Naive thymus-derived CD8-positive, alpha-beta T cell (primary cell): Measurements from ENCODE around the gene LENG9. TPM values are rescaled to one million over a fixed set of nuclear protein-coding genes. Genes with fewer than 3 reads are reported as not detected.

ENCODE experiments used
- ATAC-seq, 2 donors: fragments of 150-1000 bp; cut with Tn5 transposase in 1 of 2; sonication (Bioruptor Pico), chemical (Tn5 transposase) in 1 of 2; 1 replicate in 1 of 2; 2 replicates in 1 of 2; pipeline ENCODE4 v1.10.0; 2021; ENCODE audit warnings: mild to moderate bottlenecking in 2 of 2, moderate library complexity in 2 of 2
- POLR2A ChIA-PET: fragments of 350-600 bp; sonication (Branson Sonifier 250); formaldehyde crosslinking; loops from one replicate; lab custom pipeline; 2021; ENCODE audit warnings: antibody characterized with exemption; lab: Charles Lee
- DNase-seq, 10 donors: peaks; one replicate each; pipeline versions ENCODE4 v3.0.0 to v3.0.0-alpha.2; 2020 to 2022
- H3K27ac Mint-ChIP-seq, 10 donors: one replicate each; pipeline ENCODE4 v1.8.0; 2020 to 2022; ENCODE audit warnings: mild to moderate bottlenecking in 10 of 10, mixed read lengths in 10 of 10, moderate library complexity in 4 of 10, inconsistent platforms in 1 of 10
- H3K27me3 Mint-ChIP-seq, 5 donors: one replicate each; pipeline ENCODE4 v1.8.0; 2021 to 2022; ENCODE audit warnings: mixed read lengths in 5 of 5
- H3K36me3 Mint-ChIP-seq, 3 donors: one replicate each; pipeline ENCODE4 v1.8.0; 2020 to 2022; ENCODE audit warnings: mixed read lengths in 3 of 3, mild to moderate bottlenecking in 2 of 3, inconsistent platforms in 1 of 3
- H3K4me1 Mint-ChIP-seq, 4 donors: one replicate each; pipeline ENCODE4 v1.8.0; 2021 to 2022; ENCODE audit warnings: mixed read lengths in 4 of 4
- H3K4me3 Mint-ChIP-seq, 10 donors: one replicate each; pipeline ENCODE4 v1.8.0; 2020 to 2022; ENCODE audit warnings: mild to moderate bottlenecking in 10 of 10, mixed read lengths in 10 of 10, moderate library complexity in 6 of 10, inconsistent platforms in 1 of 10
- H3K9me3 Mint-ChIP-seq, 9 donors: one replicate each; pipeline ENCODE4 v1.8.0; 2020 to 2022; ENCODE audit warnings: mixed read lengths in 9 of 9, mild to moderate bottlenecking in 3 of 9, inconsistent platforms in 1 of 9, moderate library complexity in 1 of 9
- polyA plus RNA-seq, 3 donors: library from polyadenylated mRNA; unstranded; fragments of 300-500 nt; fragmentation: Illumina TruSeq; gene quantifications; one replicate each; pipeline ENCODE4 v1.2.3, GENCODE V29; 2021
- total RNA-seq, 8 experiments: library from RNA in 2 of 8; stranded (reverse) in 2 of 8; gene quantifications; one replicate each; pipeline ENCODE4 v1.2.3 and lab custom pipeline; 2021 to 2026

LENG9 gene
- total and polyA plus RNA-seq, 5 experiments from 2014 or later = 0.22 to 5.8 (median 2.8) TPM; not detected in 1

GRCh38 chr19:54432144-54432738 is 31.3 kb downstream of the LENG9 start:
- H3K4me3 Mint-ChIP-seq = no peak overlapping the region
- POLR2A ChIA-PET = interaction anchor here (1.1 to 1.9 kb wide), 2 partner anchors 16 kb away, joined by 3 to 5 read pairs; partner anchors contain the start of gene LENG8
- H3K27ac Mint-ChIP-seq = peak overlapping the region in 2 of 10 donors; percentile 32 to 49
- DNase-seq = no peak
- peaks cover 0 to 3% (median 0%) of the 10 kb centered on the region in 3 donors for H3K36me3 Mint-ChIP-seq
- no peak for ATAC-seq
- no peaks in the 10 kb centered on the region for H3K9me3 Mint-ChIP-seq
- peaks cover 16 to 47% (median 28%) of the 10 kb centered on the region in 4 donors for H3K4me1 Mint-ChIP-seq
- H3K27me3 Mint-ChIP-seq = peaks cover 3 to 11% (median 8%) of the 10 kb centered on the region in 5 donors

- no peaks in the 10 kb centered on the region for H3K9me3 Mint-ChIP-seq
- H3K27ac Mint-ChIP-seq = peak overlapping the region in 2 of 10 donors; percentile 63 to 72
- H3K4me3 Mint-ChIP-seq = peak overlapping the region in 6 of 10 donors; percentile 32 to 68 (median 53)
- no peak for ATAC-seq
- peaks cover 6 to 16% (median 11%) of the 10 kb centered on the region in 5 donors for H3K27me3 Mint-ChIP-seq
- no peak for DNase-seq
- peaks cover 16 to 41% (median 27%) of the 10 kb centered on the region in 4 donors for H3K4me1 Mint-ChIP-seq
- POLR2A ChIA-PET = interaction anchor here (1.9 kb wide), 1 partner anchor 17 kb away, joined by 5 read pairs; the partner anchor contains the start of gene LENG8
- no peaks in the 10 kb centered on the region for H3K36me3 Mint-ChIP-seq
Observed at GRCh38 chr19:54431255-54431838, 32.2 kb downstream of the LENG9 start.

DNA sequence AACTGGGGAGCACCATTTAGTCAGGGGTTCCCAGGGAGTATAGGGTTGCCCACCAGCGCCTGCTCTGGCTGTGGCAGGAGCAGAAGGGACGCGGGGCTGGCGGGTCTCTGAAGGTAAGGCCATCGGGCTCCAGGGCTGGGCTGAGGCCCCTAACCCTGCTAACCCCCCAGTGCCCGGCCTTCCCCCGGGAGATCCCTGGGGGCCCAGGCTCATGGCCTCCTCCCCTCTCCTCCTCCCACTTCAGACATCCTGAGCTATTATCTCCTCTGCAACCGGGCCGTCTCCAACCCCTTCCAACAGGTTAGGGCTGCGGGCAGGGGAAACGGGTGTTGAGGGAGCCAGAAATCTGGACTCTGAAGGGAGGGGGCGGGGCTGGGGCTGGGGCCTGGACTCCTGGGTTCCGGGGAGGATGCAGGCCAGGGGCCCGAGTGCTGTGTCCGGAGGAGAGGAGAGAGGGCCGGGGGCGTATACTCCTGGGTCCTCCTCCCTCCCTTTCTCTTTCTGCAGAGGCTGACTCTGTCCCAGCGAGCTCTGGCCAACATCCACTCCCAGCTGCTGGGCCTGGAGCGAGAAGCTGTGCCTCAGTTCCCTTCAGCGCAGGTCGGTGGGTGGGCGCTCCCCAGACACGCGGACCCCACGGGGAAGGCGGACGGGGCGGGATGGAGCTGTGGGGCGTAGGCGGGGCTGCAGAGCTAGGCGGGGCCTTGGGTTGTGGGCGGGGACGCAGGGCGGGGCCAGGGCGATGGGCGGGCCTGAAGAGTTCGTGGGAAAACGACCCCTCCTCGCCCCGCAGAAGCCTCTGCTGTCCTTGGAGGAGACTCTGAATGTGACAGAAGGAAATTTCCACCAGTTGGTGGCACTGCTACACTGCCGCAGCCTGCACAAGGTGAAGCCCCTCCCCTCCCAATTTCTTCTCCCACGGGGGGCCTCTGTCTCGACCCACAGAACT is 33.0 kb downstream of the LENG9 start:
- Mint-ChIP-seq H3K27ac (peak overlapping the region in 3 of 10 donors; percentile 38 to 72 (median 63)), H3K36me3 (no peaks in the 10 kb centered on the region), H3K4me1 (peaks cover 16 to 39% (median 26%) of the 10 kb centered on the region in 4 donors), H3K27me3 (peaks cover 8 to 24% (median 13%) of the 10 kb centered on the region in 5 donors), H3K9me3 (no peaks in the 10 kb centered on the region), H3K4me3 (peak overlapping the region in 9 of 10 donors; percentile 32 to 68 (median 55))
- POLR2A ChIA-PET = interaction anchor here (0.5 to 1.9 kb wide), 2 partner anchors 18 to 627 kb away, joined by 3 to 5 read pairs; partner anchors contain the start of gene LENG8
- DNase-seq = peak in 8 of 10 donors; percentile 31 to 61 (median 42)
- ATAC-seq = peak; percentile 82 to 86

DNA sequence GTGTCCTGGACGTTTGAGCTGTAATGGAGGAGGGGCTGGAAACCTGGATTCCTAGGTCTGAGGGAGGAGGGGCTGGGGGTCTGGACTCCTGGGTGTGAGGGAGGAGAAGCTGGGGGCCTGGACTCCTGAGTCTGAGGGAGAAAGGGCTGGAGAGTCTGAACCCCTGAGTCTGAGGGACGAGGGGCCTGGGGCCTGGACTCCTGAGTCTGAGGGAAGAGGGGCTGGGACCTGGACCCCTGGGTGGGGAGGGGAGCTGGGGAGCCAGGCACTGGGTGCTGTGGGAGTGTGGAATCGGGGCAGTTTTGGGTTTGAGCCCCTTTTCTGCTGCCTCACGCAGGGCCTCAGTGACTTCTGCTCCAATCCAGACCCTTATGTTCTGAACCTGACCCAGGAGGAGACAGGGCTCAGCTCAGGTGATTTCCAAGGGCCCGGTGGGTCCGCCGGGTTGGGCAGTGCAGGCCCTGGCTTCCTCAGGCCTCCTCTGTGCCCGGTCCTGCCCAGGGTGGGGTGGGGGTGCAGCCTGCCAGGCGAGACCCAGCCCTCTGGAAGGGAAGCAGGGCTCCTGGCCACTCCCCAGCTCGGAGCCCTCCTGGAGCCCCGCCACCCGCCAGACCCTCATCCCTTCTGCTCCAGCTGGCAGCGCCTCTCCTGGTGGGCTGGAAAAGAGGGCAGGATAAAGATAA is 33.9 kb downstream of the LENG9 start:
- Mint-ChIP-seq H3K36me3 (no peaks in the 10 kb centered on the region), H3K27me3 (peaks cover 13 to 33% (median 18%) of the 10 kb centered on the region in 5 donors), H3K27ac (peak overlapping the region in 1 of 10 donors; percentile 49), H3K4me3 (peak overlapping the region in 4 of 10 donors; percentile 4 to 67 (median 32)), H3K4me1 (peaks cover 11 to 33% (median 20%) of the 10 kb centered on the region in 4 donors), H3K9me3 (no peaks in the 10 kb centered on the region)
- no peak for DNase-seq
- ATAC-seq = no peak
- POLR2A ChIA-PET = interaction anchor here (0.5 to 1.2 kb wide), 3 partner anchors 9 to 628 kb away, joined by 3 to 5 read pairs (median 3); partner anchors contain the start of gene LENG8

- POLR2A ChIA-PET = interaction anchor here (1.1 to 1.2 kb wide), 2 partner anchors 10 to 20 kb away, joined by 3 to 5 read pairs; partner anchors contain the start of gene LENG8
- Mint-ChIP-seq H3K9me3 (no peaks in the 10 kb centered on the region), H3K4me3 (peak overlapping the region in 2 of 10 donors; percentile 19 to 67), H3K27me3 (peaks cover 13 to 38% (median 21%) of the 10 kb centered on the region in 5 donors), H3K36me3 (no peaks in the 10 kb centered on the region), H3K27ac (peak overlapping the region in 1 of 10 donors; percentile 49), H3K4me1 (peaks cover 7 to 27% (median 14%) of the 10 kb centered on the region in 4 donors)
- DNase-seq (no peak), ATAC-seq (no peak)
Observed at GRCh38 chr19:54429176-54429495, 34.4 kb downstream of the LENG9 start.

GRCh38 chr19:54428323-54429175 is 35.0 kb downstream of the LENG9 start:
- Mint-ChIP-seq H3K4me3 (peak overlapping the region in 2 of 10 donors; percentile 45 to 67), H3K4me1 (peaks cover 7 to 24% (median 10%) of the 10 kb centered on the region in 4 donors), H3K27me3 (peaks cover 16 to 44% (median 24%) of the 10 kb centered on the region in 5 donors), H3K36me3 (peaks cover 0 to 1% (median 0%) of the 10 kb centered on the region in 3 donors), H3K27ac (no peak overlapping the region), H3K9me3 (no peaks in the 10 kb centered on the region)
- DNase-seq (no peak), ATAC-seq (no peak)
- POLR2A ChIA-PET = interaction anchor here (0.7 to 1.2 kb wide), 3 partner anchors 9 to 20 kb away, joined by 3 to 5 read pairs (median 5); partner anchors contain the start of gene LENG8

- Mint-ChIP-seq H3K27ac (no peak overlapping the region), H3K36me3 (peaks cover 0 to 2% (median 0%) of the 10 kb centered on the region in 3 donors), H3K27me3 (peaks cover 19 to 54% (median 27%) of the 10 kb centered on the region in 5 donors), H3K4me3 (no peak overlapping the region), H3K4me1 (peaks cover 7 to 24% (median 11%) of the 10 kb centered on the region in 4 donors), H3K9me3 (no peaks in the 10 kb centered on the region)
- POLR2A ChIA-PET = no interaction called here
- no peak for ATAC-seq
- DNase-seq = no peak
Observed at GRCh38 chr19:54427586-54427985, 36.0 kb downstream of the LENG9 start.

- POLR2A ChIA-PET = no interaction called here
- no peak for DNase-seq
- peaks cover 19 to 56% (median 29%) of the 10 kb centered on the region in 5 donors for H3K27me3 Mint-ChIP-seq
Observed at GRCh38 chr19:54426291-54426931, 37.2 kb downstream of the LENG9 start.

GRCh38 chr19:54425382-54425723 is 38.2 kb downstream of the LENG9 start:
- POLR2A ChIA-PET = no interaction called here
- Mint-ChIP-seq H3K27me3 (peaks cover 18 to 56% (median 29%) of the 10 kb centered on the region in 5 donors), H3K9me3 (no peaks in the 10 kb centered on the region), H3K4me1 (peaks cover 3 to 13% (median 7%) of the 10 kb centered on the region in 4 donors), H3K36me3 (peaks cover 0 to 2% (median 0%) of the 10 kb centered on the region in 3 donors), H3K27ac (no peak overlapping the region), H3K4me3 (no peak overlapping the region)
- DNase-seq (no peak), ATAC-seq (no peak)

More at GRCh38 chr19:54426291-54426931, 37.2 kb downstream of the LENG9 start:
- no peak for ATAC-seq
- Mint-ChIP-seq H3K9me3 (no peaks in the 10 kb centered on the region), H3K4me3 (no peak overlapping the region), H3K27ac (no peak overlapping the region), H3K4me1 (peaks cover 7 to 21% (median 11%) of the 10 kb centered on the region in 4 donors), H3K36me3 (peaks cover 0 to 2% (median 0%) of the 10 kb centered on the region in 3 donors)

DNA sequence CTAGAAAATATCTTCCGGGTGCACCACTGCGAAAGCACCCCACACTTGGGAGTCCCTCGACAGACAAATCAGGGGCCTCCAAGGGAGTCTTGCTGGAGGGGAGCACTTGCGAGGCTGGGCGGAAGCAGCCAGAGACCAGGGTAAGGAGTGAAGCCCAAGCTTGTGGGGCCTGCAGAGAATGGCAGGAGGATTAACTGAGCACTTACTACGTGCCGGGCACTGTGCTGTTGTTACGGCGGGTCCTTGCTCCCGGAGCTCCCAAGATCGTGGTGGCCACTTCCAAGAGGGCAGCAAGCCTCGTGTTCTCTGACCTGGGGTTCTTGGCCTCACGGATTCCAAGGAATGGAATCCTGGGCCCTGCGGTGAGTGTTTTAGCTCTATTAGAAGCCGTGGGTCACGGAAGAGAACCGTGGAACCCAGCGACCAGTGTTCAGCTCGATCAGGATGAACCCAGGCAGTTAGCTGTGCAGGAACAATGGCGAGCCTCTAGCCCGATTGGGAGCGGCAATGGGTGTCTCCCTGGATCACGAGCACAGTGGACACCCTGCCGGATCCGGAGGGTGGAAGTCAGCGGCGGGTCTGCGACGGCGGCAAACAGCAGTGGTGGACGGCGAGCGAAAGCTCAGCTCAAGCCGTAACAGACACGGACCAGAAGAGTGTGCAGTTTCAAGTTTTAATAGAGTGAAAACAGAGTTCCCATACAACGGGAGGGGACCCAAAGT is 38.8 kb downstream of the LENG9 start:
- Mint-ChIP-seq H3K4me1 (peaks cover 3 to 9% (median 4%) of the 10 kb centered on the region in 4 donors), H3K4me3 (no peak overlapping the region), H3K9me3 (no peaks in the 10 kb centered on the region), H3K36me3 (peaks cover 0 to 2% (median 0%) of the 10 kb centered on the region in 3 donors), H3K27ac (no peak overlapping the region), H3K27me3 (peaks cover 19 to 58% (median 29%) of the 10 kb centered on the region in 5 donors)
- POLR2A ChIA-PET = no interaction called here
- ATAC-seq = no peak
- DNase-seq = no peak
